Superior temporal gyrus (tissue), 1 donor: ENCODE results near the gene NPAS3.

Experiments
- DNase-seq: peaks from one replicate; pipeline ENCODE4 v3.0.0-alpha.2; 2016; ENCODE audit errors: extremely low spot score

NPAS3 gene

GRCh38 chr14:32938719-32939253, at the start of gene NPAS3:
NPAS3 (plus strand) TSS chr14:32938879.
- DNase-seq, result no peak

- peak; percentile 89 for DNase-seq
Observed at GRCh38 chr14:32896979-32897697, 41.5 kb upstream of the NPAS3 start.

GRCh38 chr14:32897698-32898064, 41.0 kb upstream of the NPAS3 start:
- DNase-seq, result no peak

GRCh38 chr14:32898876-32899275, 39.8 kb upstream of the NPAS3 start:
- DNase-seq, result no peak

GRCh38 chr14:32900547-32900946, 38.1 kb upstream of the NPAS3 start:
- DNase-seq, result no peak

GRCh38 chr14:32905013-32905412, 33.7 kb upstream of the NPAS3 start:
- DNase-seq, result no peak

- no peak for DNase-seq
Observed at GRCh38 chr14:32906672-32907071, 32.0 kb upstream of the NPAS3 start.

GRCh38 chr14:32908196-32909084, 30.2 kb upstream of the NPAS3 start:
- no peak for DNase-seq

- peak; percentile 72 for DNase-seq
Observed at GRCh38 chr14:32913725-32914124, 25.0 kb upstream of the NPAS3 start.

GRCh38 chr14:32914391-32914790, 24.3 kb upstream of the NPAS3 start:
- no peak for DNase-seq

- DNase-seq, result no peak
Observed at GRCh38 chr14:32920696-32921276, 17.9 kb upstream of the NPAS3 start.

GRCh38 chr14:32925439-32925838, 13.2 kb upstream of the NPAS3 start:
- DNase-seq, result no peak

- DNase-seq, result peak; percentile 43
Observed at GRCh38 chr14:32932302-32932913, 6.3 kb upstream of the NPAS3 start.

- no peak for DNase-seq
Observed at GRCh38 chr14:32932914-32933628, 5.6 kb upstream of the NPAS3 start.

- peak; percentile 49 for DNase-seq
Observed at GRCh38 chr14:32933629-32934072, 5.0 kb upstream of the NPAS3 start.

- DNase-seq, result peak; percentile 60
Observed at GRCh38 chr14:32934073-32934880, 4.4 kb upstream of the NPAS3 start.

GRCh38 chr14:32934881-32935633, 3.6 kb upstream of the NPAS3 start:
- DNase-seq, result peak; percentile 70

- DNase-seq, result peak; percentile 69
Observed at GRCh38 chr14:32939254-32940065, 781 bp downstream of the NPAS3 start.
